ENCODE data around the gene IL18RAP.

The IL18RAP gene

GRCh38 chr2:102499558-102499957 lies 76.6 kb downstream of the IL18RAP start:
- DNase-seq (ENCODE audit: low read depth in 1 of 2, low spot score in 1 of 2): no peak
- TF ChIP-seq CTCF (IDR thresholded peaks at IDR 0.05; ENCODE audit: insufficient read depth, low read length) (no peak), SPI1 (IDR thresholded peaks at IDR 0.05; ENCODE audit: borderline replicate concordance, low read depth) (no peak), REST (IDR thresholded peaks at IDR 0.05; ENCODE audit: insufficient replicate concordance, low read depth) (no peak), POLR2AphosphoS5 (IDR thresholded peaks at IDR 0.05; ENCODE audit: low read depth) (no peak), GABPA (IDR thresholded peaks at IDR 0.05; ENCODE audit: low read depth) (no peak)
- no peaks in the 10 kb centered on the region for H3K27me3 ChIP-seq (ENCODE audit: insufficient read depth, poor library complexity, severe bottlenecking)
- no peak overlapping the region for H3K27ac ChIP-seq (replicated peaks)
- no peak overlapping the region for H3K4me3 ChIP-seq (replicated peaks; ENCODE audit: insufficient read depth, low read length)

Small RNA genes lying within 50 kb of the gene (microRNA-seq; reads per million reads assigned to microRNA genes)
- 33.8 reads per million, percentile 54 among the genes with 10 or more reads in this experiment for gene MIR4772

All from HL-60 (cell line).